ENCODE measurements around the gene EME1.
"Not testable (repeated sequence)": the region's sequence is repeated elsewhere in the genome, so short reads cannot be mapped to it uniquely, and the experiment has no call there.

Gene EME1

GRCh38 chr17:50414808-50415207 lies 41.8 kb downstream of the EME1 start:
- H3K9me3 ChIP-seq (ENCODE audit: control insufficient read depth, insufficient read depth, low read length) = no peaks in the 10 kb centered on the region; the same call in 1 of the 2 replicates
- H3K4me3 ChIP-seq (ENCODE audit: low read length) = no peak overlapping the region
- H3K4me1 ChIP-seq (ENCODE audit: control insufficient read depth, low read length) = no peaks in the 10 kb centered on the region
- H3K27me3 ChIP-seq (ENCODE audit: control insufficient read depth, low read length) = peaks cover 3% of the 10 kb centered on the region; the same call in 1 of the 2 replicates
- H3K79me2 ChIP-seq (ENCODE audit: control insufficient read depth, low read length) = no peaks in the 10 kb centered on the region
- no peaks in the 10 kb centered on the region for H3F3A ChIP-seq (ENCODE audit: control insufficient read depth, insufficient read depth)
- H3K4me2 ChIP-seq (ENCODE audit: low read length) = no peak overlapping the region
- TF ChIP-seq EZH2phosphoT487 (IDR thresholded peaks at IDR 0.05; ENCODE audit: borderline replicate concordance, low read length) = no peak
- TF ChIP-seq CTCF (IDR thresholded peaks at IDR 0.05; ENCODE audit: low read depth, low read length, poor library complexity, severe bottlenecking) = no peak
- no peaks in the 10 kb centered on the region for H4K20me1 ChIP-seq (ENCODE audit: control insufficient read depth, insufficient read depth, low read depth, low read length)
- H3K27ac ChIP-seq (ENCODE audit: low read depth, low read length) = no peak overlapping the region
- no peaks in the 10 kb centered on the region for H3K9me2 ChIP-seq (replicated peaks; ENCODE audit: control insufficient read depth, low read length)
- no peaks in the 10 kb centered on the region for H3K36me3 ChIP-seq (ENCODE audit: control insufficient read depth, low read length)

- Histone ChIP-seq H3K4me1 (ENCODE audit: control insufficient read depth, low read length) (peaks cover 17% of the 10 kb centered on the region), H3F3A (ENCODE audit: control insufficient read depth, insufficient read depth) (peaks cover 21% of the 10 kb centered on the region)
- H3K36me3 ChIP-seq (ENCODE audit: control insufficient read depth, low read length); H3K27me3 ChIP-seq (ENCODE audit: control insufficient read depth, low read length); H3K4me3 ChIP-seq (ENCODE audit: low read length); H4K20me1 ChIP-seq (ENCODE audit: control insufficient read depth, insufficient read depth, low read depth, low read length); H3K4me2 ChIP-seq (ENCODE audit: low read length); H3K9me2 ChIP-seq (replicated peaks; ENCODE audit: control insufficient read depth, low read length); H3K27ac ChIP-seq (ENCODE audit: low read depth, low read length); H3K9me3 ChIP-seq (ENCODE audit: control insufficient read depth, insufficient read depth, low read length); H3K79me2 ChIP-seq (ENCODE audit: control insufficient read depth, low read length): not testable (repeated sequence)
Observed at GRCh38 chr17:50419577-50419976, 46.5 kb downstream of the EME1 start.

GRCh38 chr17:50420419-50421112 lies 47.5 kb downstream of the EME1 start:
- H3K9me2 ChIP-seq (replicated peaks; ENCODE audit: control insufficient read depth, low read length) = no peaks in the 10 kb centered on the region
- peak overlapping the region; percentile 69 for H3K4me3 ChIP-seq (ENCODE audit: low read length)
- TF ChIP-seq CTCF (IDR thresholded peaks at IDR 0.05; ENCODE audit: low read depth, low read length, poor library complexity, severe bottlenecking) (no peak), EZH2phosphoT487 (IDR thresholded peaks at IDR 0.05; ENCODE audit: borderline replicate concordance, low read length) (no peak)
- no peaks in the 10 kb centered on the region; the same call in 1 of the 2 replicates for H3K9me3 ChIP-seq (ENCODE audit: control insufficient read depth, insufficient read depth, low read length)
- no peaks in the 10 kb centered on the region for H3K36me3 ChIP-seq (ENCODE audit: control insufficient read depth, low read length)
- peak overlapping the region; percentile 63 for H3K4me2 ChIP-seq (ENCODE audit: low read length)
- H3K4me1 ChIP-seq (ENCODE audit: control insufficient read depth, low read length) = peaks cover 23% of the 10 kb centered on the region
- H4K20me1 ChIP-seq (ENCODE audit: control insufficient read depth, insufficient read depth, low read depth, low read length) = no peaks in the 10 kb centered on the region
- no peaks in the 10 kb centered on the region for H3K27me3 ChIP-seq (ENCODE audit: control insufficient read depth, low read length)
- H3K79me2 ChIP-seq (ENCODE audit: control insufficient read depth, low read length) = no peaks in the 10 kb centered on the region
- peaks cover 21% of the 10 kb centered on the region for H3F3A ChIP-seq (ENCODE audit: control insufficient read depth, insufficient read depth)
- peak overlapping the region; percentile 73 for H3K27ac ChIP-seq (ENCODE audit: low read depth, low read length)

- H3K9me2 ChIP-seq (replicated peaks; ENCODE audit: control insufficient read depth, low read length) = no peaks in the 10 kb centered on the region
- no peaks in the 10 kb centered on the region; the same call in 1 of the 2 replicates for H3K9me3 ChIP-seq (ENCODE audit: control insufficient read depth, insufficient read depth, low read length)
- peaks cover 1% of the 10 kb centered on the region for H3K79me2 ChIP-seq (ENCODE audit: control insufficient read depth, low read length)
- no peaks in the 10 kb centered on the region for H3K36me3 ChIP-seq (ENCODE audit: control insufficient read depth, low read length)
- H3K27me3 ChIP-seq (ENCODE audit: control insufficient read depth, low read length) = no peaks in the 10 kb centered on the region
- H3K4me2 ChIP-seq (ENCODE audit: low read length) = peak overlapping the region; percentile 63
- H3K4me1 ChIP-seq (ENCODE audit: control insufficient read depth, low read length) = peaks cover 27% of the 10 kb centered on the region
- TF ChIP-seq EZH2phosphoT487 (IDR thresholded peaks at IDR 0.05; ENCODE audit: borderline replicate concordance, low read length) (no peak), CTCF (IDR thresholded peaks at IDR 0.05; ENCODE audit: low read depth, low read length, poor library complexity, severe bottlenecking) (no peak)
- H3K4me3 ChIP-seq (ENCODE audit: low read length) = peak overlapping the region; percentile 69
- peak overlapping the region; percentile 73 for H3K27ac ChIP-seq (ENCODE audit: low read depth, low read length)
- H4K20me1 ChIP-seq (ENCODE audit: control insufficient read depth, insufficient read depth, low read depth, low read length) = no peaks in the 10 kb centered on the region
- peaks cover 22% of the 10 kb centered on the region for H3F3A ChIP-seq (ENCODE audit: control insufficient read depth, insufficient read depth)
Observed at GRCh38 chr17:50421308-50422051, 48.5 kb downstream of the EME1 start.
